Choroid plexus epithelial cell (primary cell): ENCODE measurements around the gene BTF3L4.
"Not testable (repeated sequence)": the region's sequence is repeated elsewhere in the genome, so short reads cannot be mapped to it uniquely, and the experiment has no call there.

Experiments used
- DNase-seq: peaks from one replicate; pipeline ENCODE4 v3.0.0-alpha.2; 2010; ENCODE audit warnings: low read depth
- H3K4me3 ChIP-seq: 2 replicates; pipeline ENCODE4 v1.5.1; 2011; ENCODE audit warnings: low read depth, mild to moderate bottlenecking, control low read depth, low read length, moderate library complexity
- TF ChIP-seq, protein P1 (sequence below): conservative IDR thresholded peaks from 2 replicates; pipeline ENCODE4 v1.5.1; 2011; ENCODE audit warnings: low read depth, mild to moderate bottlenecking, control low read depth, inconsistent platforms, low read length, moderate library complexity

BTF3L4 gene

DNA sequence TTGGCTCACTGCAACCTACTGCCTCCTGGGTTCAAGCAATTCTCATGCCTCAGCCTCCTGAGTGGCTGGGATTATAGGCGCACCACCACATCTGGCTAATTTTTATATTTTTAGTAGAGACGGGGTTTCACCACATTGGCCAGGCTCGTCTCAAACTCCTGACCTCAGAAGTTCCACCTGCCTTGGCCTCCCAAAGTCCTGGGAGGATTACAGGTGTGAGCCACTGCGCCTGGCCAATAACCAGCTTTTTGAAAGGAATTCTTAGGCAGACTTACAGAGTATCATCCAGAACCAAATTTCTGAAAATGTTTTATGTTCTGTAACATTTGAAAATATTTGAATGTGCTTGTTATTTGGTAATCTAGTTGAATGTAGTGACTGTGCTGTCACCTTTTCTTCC is 14.6 kb downstream of the BTF3L4 start:
- no peak overlapping the region for H3K4me3 ChIP-seq
- DNase-seq: no peak

DNA sequence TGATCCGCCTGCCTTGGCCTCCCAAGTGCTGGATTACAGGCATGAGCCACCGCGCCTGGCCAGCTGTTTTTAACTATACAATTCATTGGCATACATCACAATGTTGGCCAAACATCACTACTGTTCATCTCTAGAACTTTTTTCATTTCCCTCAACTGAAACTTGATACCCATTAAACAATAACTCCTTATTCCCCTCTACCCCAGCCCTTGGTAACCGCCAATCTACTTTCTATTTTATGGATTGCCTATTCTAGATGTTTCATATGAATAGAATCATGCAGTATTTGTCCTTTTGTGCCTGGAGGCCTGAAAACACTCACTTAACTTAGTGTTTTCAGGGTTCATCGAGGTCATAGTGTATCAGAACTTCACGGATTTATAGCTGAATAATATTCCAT is 16.2 kb downstream of the BTF3L4 start:
- TF ChIP-seq, protein P1, sequence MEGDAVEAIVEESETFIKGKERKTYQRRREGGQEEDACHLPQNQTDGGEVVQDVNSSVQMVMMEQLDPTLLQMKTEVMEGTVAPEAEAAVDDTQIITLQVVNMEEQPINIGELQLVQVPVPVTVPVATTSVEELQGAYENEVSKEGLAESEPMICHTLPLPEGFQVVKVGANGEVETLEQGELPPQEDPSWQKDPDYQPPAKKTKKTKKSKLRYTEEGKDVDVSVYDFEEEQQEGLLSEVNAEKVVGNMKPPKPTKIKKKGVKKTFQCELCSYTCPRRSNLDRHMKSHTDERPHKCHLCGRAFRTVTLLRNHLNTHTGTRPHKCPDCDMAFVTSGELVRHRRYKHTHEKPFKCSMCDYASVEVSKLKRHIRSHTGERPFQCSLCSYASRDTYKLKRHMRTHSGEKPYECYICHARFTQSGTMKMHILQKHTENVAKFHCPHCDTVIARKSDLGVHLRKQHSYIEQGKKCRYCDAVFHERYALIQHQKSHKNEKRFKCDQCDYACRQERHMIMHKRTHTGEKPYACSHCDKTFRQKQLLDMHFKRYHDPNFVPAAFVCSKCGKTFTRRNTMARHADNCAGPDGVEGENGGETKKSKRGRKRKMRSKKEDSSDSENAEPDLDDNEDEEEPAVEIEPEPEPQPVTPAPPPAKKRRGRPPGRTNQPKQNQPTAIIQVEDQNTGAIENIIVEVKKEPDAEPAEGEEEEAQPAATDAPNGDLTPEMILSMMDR: no peak
- no peak for DNase-seq

More for the DNA sequence above, 14.6 kb downstream of the BTF3L4 start:
- TF ChIP-seq, protein P1: no peak

DNA sequence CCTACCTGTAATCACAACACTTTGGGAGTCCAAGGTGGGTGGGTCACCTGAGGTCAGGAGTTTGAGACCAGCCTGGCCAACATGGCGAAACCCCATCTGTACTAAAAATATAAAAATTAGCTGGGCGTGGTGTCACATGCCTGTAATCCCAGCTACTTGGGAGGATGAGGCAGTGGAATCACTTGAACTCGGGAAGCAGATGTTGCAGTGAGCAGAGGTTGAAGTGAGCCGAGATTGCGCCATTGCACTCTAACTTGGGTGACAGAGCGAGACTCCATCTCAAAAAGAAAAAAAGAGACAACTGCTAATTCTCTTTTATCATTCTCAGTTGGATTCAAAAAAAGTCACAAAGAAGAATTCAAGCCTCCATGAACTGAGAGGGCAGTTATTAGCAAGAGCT is 21.2 kb downstream of the BTF3L4 start:
- H3K4me3 ChIP-seq, DNase-seq: not testable (repeated sequence)

More for the DNA sequence above, 16.2 kb downstream of the BTF3L4 start:
- no peak overlapping the region for H3K4me3 ChIP-seq

DNA sequence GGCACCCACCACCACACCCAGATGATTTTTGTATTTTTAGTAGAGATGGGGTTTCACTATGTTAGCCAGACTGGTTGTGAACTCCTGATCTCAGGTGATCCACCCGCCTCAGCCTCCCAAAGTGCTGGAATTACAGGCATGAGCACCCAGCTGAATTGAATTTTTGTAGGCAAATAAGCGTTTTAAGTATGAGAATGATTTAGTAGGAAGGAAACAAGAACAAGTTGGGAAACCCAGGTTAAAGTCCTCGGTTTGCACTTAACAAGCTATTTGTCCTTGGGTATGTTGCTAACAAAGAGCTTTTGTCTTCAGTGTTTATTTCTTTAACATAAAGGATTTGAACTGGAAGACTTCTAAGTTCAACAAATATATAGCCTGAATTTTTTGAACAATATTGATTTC is 23.9 kb downstream of the BTF3L4 start:
- TF ChIP-seq, protein P1: no peak

DNA sequence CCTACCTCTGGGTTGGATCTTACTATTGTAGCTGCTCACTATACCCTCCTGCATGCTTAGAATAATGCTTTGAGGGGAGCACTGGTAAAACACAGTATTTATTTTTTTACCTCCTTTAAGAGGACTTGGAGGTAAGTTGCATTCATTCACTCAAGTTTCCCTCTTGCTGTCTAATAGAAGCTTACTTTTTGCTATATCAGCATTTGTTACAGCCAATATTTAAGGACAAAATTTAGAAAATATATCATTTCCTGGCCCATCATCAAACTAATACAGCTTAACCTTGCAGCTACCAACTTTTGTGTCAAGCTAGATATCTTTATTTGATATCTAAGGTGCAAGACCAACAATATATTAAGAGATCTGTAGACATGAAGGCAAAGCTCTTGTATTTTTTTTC is 31.8 kb downstream of the BTF3L4 start:
- not testable (repeated sequence) for DNase-seq, H3K4me3 ChIP-seq

More for the DNA sequence above, 23.9 kb downstream of the BTF3L4 start:
- no peak overlapping the region for H3K4me3 ChIP-seq
- DNase-seq: no peak

DNA sequence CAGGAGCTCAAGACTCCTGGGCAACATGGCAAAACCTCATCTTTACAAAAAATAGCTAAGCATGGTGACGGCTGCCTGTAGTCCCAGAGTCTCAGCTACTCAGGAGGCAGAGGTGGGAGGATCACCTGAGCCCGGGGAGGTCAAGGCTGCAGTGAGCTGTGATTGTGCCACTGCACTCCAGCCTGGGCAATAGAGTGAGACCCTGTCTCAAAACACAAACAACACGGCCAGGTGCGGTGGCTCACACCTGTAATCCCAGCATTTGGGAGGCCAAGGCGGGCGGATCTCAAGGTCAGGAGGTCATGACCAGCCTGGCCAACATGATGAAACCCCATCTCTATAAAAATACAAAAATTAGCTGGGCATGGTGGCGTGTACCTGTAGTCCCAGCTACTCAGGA is 38.2 kb downstream of the BTF3L4 start:
- DNase-seq, H3K4me3 ChIP-seq: not testable (repeated sequence)

DNA sequence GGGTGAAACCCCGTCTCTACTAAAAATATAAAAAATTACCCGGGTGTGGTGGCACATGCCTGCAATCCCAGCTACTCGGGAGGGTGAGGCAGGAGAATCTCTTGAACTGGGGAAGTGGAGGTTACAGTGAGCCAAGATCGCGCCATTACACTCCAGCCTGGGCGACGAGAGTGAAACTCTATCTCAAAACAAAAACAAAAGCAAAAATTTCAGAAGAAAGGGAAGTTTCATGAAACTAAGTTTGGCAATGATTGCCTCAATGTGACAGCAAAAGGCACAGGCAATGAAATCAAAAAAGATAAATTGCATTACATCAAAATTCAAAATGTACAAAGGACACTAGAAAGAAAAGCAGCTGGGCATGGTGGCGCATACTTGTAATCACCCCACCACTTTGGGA is 40.1 kb downstream of the BTF3L4 start:
- DNase-seq: no peak
- H3K4me3 ChIP-seq: no peak overlapping the region
- TF ChIP-seq, protein P1: no peak

DNA sequence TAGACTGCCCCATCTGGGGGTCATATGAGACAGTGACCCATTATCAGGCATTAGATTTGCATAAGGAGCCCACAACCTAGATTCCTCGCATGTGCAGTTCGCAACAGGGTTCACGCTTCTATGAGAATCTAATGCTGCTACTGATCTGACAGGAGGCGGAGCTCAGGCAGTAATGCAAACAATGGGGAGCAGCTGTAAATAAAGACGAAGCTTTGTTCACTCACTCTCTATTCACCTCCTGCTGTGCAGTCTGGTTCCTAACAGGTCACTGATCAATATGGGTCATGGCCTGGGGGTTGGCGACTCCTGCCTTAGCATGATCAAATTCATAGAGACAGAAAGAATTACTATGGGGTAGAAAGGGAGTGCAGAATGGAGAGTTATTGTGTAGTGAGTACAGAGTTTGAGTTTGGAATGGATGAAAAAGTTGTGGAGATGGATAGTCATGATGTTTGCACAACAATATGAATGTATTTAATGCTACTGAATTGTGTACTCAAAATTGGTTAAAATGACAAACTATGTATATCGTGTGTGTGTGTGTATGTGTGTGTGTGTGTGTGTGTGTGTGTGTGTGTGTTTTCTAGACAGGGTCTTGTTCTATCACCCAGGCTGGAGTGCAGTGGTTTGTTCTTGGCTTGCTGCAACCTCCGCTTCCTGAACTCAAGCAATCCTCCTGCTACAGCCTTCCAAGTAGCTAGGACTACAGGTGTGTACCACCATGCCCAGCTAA is 42.2 kb downstream of the BTF3L4 start:
- no peak overlapping the region for H3K4me3 ChIP-seq
- no peak for DNase-seq
- TF ChIP-seq, protein P1: no peak
